GM18868 (cell line): ENCODE measurements around the gene PPP1R12A.
A peak's percentile ranks its signal among the peaks of the same experiment; 100 is the strongest.
"Not testable (repeated sequence)": the region's sequence is repeated elsewhere in the genome, so short reads cannot be mapped to it uniquely, and the experiment has no call there.

Source experiments
- ATAC-seq: cut with Tn5 transposase; IDR thresholded peaks from one replicate; pipeline ENCODE4 v1.9.1; 2021; ENCODE audit warnings: mild to moderate bottlenecking, moderate library complexity; ENCODE audit not compliant: unreplicated experiment

Gene PPP1R12A

DNA sequence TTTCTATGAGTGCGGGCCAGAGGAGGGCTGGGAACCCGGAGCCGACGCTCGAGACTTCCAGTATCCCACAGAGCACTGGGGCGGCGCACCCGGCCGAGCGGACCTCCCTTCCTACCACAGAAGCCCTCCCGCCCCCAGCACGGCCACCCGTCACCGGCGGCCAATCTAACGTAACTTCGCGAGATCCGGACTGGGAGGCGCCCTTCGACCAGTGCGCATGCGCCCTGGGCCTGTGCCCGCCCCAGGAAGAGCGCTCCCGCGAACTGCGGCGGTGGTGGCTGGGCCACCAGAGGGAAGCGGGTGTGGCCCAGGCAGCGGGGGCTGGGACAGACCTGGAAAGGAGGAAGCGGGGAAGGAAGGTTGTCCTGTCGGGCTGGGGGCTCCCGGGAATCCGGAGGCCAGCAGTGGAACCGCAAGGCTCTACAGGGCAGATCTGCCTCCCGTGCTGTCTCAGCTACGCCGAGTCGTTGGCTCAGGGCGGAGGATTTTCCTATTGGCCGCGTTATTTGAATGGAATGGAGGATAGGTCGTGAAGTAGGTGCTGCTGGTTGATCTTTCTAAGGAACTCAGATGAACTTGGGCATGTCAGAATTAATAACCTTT is at the start of gene PPP1R12A:
PPP1R12A (minus strand) TSS at position 77 of the 603 bp plus-strand sequence. CDS start 166 bp downstream, outside the sequence.
- ATAC-seq: peak; percentile 86

DNA sequence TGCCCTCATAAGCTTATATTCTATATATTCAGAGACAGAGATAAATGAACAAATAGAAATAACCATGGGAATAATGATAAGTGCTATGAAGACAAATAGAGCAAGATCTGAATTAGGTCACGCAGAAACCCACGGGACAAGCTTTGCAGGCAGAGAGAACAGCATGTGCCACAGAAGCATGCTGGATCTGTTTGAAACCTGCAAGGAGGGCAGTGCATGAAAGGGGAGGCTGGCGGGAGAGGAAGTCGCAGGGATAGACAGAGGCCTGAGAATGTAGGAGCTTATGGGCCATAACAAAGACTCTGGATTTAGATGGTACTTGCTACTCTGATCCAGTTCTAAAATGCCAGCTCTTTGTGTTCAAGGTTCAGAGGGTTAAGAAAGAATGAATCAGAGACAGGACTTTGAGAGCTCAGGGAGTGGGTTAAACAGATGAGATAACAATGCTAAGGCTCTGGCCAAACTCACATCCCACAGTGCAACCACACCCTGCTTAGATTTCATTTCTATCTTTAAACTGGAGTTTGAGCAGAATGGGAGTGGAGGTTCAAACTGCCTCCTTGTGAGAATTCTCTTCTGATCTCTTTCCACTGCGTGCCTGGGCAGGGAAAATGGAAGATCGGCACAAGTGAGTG is 49.2 kb upstream of the PPP1R12A start:
- ATAC-seq: no peak

DNA sequence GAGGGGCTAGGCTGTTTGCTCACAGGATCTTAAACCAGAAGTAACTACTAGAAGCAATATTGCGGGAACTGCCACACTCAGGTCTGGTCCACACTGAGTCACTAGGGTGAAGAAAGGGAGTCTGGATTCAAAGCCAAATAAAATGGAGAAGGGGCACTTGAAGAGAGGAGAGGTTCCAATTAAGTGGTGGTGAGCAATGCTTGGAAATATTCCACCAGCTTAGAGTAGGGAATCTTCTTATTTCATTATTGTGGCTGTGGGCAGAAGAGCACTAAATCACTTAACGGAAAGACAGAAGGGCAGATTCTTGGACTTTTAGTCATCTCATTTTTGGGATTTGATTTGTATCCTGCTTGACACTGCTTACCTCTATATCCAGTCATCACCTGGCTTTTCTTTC is 48.6 kb upstream of the PPP1R12A start:
- ATAC-seq: no peak

DNA sequence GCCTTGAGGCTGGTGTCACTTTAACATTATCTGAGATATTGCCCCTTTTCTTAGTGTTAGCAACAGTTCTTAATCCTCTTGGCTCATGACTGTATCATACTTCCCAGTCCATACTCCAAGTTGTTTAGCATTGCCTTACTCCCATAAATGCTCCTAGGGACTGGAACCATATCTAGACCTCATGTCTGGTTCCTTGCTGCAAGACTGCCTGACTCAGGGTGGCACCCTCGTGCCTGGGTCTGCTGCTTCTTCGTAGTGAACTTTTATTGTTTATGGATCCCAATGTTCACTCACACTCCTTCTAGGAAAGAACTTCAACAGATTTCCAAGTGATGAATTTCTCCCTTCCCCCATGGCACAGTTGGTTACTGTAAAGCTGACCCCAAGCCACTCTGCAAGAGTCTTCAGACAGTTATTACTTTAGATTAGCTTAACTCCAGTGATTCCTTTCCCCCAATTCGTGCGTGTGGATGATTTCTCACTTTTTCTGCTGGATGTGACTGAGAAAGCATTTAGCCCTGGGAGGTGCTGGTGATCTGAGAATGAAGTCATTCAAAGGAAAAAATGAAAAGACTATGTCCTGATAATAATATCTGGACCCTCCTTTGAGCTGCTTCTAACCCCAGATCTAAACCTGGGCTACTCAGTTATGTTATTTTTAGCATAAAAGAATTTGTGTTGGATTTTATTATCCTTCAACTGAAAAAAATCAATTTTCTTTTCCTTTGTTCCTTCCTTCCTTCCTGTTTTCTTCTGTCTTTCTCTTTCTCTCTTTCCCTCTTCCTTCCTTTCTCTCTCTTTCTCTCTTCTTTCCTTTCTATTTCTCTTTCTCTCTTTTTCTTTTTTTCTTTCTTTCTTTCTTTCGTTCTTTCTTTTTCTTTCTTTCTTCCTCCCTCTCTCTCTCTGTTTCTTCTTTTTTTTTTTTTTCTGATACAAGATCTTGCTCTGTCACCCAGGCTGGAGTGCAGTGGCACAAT is 47.5 kb upstream of the PPP1R12A start:
- ATAC-seq: no peak

DNA sequence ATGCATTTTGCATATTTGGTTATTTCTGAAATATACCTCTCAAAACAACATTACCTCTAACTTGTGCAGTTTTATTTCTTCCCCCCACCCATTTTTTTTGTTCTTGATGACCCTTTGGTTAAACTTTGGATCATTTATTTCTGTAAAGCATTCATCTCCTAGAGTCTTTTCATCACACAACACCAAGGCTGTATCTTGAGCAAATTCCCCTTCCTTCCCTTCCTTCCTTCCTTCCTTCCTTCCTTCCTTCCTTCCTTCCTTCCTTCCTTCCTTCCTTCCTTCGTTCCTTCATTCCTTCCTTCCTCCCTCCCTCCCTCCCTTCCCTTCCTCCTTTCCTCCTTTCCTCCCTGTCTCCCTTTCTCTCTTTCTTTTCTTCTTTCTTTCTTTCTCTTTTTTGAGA is 43.8 kb upstream of the PPP1R12A start:
- no peak for ATAC-seq

DNA sequence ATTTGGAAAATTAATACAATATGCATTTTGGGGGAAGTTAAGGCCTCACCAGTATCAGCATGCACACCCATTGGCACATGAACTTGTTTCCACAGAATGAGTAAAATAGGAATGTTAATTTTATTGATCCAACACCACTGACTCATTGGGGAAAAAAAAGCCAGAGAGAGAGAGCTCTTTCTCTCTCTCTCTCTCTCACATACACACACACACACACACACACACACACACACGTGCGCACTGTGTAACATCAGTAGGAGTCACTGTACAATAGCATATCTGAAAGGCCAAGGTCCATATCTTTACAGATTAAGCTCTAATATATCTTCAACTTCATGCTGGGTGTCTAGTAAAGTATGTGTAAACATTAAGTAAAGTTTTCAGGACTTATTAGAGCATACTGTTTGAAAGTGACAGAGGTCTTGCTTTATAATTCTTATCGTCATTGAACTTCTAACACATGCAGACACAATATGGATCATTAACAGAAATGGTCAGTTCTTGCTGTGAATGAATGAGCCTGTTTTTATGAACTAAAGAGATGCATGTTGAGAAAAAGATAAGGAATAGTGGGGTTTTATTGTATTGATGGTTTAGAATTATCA is 43.1 kb upstream of the PPP1R12A start:
- not testable (repeated sequence) for ATAC-seq

DNA sequence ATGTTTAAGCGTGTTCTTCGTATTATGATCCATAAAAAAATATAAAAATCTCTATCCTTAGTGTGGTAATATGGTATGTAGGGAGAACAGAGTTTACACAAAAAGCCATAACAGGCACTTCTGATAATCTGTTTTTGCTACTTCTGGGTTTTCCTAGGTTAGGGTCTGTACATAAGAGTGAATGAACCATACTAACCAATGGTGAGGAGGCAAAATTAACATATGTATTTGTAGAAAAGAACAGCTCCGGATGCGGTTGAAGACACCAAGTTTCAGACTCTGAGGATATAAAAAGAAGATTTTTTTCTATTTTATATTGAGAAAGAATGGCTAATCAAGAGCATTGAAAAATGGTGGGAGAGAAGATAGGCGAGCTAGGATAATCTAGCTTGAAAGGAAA is 40.2 kb upstream of the PPP1R12A start:
- ATAC-seq: no peak

DNA sequence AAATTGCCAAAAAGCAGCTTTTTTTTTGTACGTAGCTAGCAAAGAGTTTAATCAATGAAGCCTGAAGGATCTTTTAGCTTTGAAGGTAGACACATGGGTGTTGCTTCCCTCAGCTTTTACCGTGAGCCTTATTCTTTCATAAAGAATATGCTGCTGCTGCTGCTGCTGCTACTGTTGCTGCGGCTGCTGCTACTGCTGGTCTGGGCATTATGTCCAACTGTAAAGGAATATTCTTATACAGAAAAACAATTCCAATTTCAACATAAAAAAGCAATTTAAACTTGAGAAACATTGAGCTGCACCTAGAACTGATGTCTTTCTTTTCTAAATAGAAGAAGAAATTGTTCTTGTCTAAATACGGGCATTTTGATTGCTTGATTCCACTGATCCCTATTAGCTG is 38.9 kb upstream of the PPP1R12A start:
- no peak for ATAC-seq

DNA sequence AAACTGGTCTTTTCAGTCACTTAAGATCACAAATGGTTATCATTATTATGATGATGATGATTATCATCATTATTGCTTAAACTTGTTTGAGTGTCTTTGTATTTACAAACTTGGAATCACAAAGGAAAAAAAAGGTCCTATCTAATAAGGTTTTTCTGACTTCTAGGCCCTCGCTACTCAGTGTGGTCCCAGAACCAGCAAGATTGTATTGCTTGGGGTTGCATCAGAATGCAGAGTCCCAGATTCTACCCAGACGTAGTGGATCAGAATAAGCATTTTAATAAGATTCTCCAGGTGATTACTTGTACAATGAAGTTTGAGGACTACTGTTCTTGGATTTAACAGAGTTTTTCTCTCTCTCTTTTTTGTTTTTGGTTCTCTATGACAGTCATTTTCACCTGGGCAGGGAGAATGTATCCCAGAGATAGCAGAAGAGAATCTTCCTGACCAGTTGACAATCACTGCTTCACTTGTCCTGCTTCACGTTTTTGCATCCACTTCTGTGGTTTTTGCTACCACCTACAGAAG is 29.3 kb upstream of the PPP1R12A start:
- ATAC-seq: no peak

DNA sequence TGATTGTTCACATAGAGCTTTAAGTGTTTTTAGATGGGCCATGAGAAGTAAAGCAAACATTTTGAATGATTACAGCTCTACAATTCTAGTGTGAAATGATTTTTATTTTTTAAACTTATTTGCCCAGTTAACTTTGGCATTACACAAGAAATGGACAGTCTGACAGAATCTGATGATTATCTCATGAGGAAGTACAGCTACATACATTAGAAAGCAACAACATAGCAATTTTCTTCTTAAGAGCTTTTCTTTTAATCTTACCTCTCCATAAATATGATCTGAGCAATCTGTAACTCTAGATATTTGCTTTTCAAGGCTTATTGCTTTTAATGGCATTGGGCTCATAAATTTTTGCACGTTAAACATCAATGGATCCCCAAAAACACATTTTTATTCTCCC is 26.5 kb upstream of the PPP1R12A start:
- ATAC-seq: no peak

DNA sequence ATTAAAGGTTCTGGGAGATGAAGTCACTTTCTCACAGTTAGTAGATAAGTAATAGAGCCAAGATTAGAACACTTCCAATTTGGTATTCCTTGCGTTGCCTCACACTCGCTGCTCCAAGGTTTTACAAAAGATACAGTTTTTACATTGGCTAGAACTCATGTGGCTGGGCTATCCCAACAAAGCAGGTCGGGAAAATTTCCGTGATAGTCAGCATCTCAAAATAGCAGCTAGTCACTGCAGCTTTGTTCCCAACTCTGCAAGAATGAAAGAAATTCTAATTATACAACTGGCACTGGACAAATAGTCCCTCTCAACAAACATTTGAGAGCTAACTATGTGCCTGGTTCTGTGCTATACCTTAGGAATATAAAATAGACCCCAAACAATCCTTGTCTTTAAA is 24.6 kb upstream of the PPP1R12A start:
- ATAC-seq: no peak

DNA sequence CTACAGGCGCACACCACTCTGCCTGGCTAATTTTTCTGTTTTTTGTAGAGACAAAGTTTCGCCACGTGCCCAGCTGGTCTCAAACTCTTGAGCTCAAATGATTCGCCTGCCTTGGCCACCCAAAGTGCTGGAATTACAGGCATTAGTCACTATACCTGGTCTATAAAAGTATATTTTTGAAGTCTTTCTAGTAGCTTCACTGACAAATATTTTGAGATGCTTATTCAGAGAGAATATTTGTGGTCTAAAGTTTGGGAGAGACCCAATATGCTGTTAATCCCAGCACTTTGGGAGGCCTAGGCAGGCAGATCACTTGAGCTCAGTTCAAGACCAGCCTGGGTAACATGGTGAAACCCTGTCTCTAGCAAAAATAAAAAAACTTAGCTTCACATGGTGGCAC is 22.0 kb upstream of the PPP1R12A start:
- no peak for ATAC-seq

DNA sequence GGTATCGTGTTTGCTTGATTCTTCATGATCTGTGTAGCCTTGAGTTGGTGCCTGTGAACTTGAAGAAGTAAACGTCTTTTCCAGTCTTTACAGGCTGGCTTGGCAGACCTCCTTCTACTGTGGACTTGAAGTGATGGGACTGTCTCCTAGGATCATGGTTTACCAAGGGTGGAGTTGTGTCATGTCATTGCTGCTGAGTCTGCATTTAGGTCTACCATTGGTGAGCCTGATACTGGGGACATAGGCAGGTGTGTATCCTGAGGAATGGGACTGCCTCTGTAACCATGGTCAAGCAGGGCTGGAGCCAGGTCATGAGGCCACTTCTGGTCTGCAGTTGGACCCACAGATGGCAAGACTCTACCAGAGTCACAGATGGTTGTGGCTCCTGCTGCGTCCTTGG is 20.7 kb upstream of the PPP1R12A start:
- ATAC-seq: no peak

DNA sequence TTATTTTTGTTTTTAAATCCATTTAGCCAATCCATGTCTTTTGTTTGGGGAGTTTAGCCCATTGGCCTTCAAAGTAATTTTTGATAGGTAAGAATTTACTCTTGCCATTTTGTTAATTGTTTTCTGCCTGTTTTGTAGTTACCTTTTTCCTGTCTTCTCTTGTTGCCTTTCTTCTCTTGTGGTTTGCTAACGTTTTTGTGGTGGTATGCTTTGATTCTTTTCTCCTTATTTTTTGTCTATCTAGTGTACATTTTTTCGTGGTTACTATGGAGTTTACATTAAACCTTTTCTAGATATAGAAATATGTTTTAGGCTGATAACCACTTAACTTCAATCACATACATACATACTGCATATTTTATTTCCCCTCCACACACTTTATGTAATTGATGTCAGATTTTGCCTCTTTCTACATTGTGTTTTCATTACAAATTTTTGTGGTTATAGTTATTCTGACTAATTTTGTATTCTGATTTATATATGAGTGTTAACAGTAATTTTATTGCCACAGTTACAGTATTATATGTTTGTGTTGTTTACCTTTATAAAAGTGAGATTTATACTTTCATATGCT is 19.2 kb upstream of the PPP1R12A start:
- ATAC-seq: no peak

DNA sequence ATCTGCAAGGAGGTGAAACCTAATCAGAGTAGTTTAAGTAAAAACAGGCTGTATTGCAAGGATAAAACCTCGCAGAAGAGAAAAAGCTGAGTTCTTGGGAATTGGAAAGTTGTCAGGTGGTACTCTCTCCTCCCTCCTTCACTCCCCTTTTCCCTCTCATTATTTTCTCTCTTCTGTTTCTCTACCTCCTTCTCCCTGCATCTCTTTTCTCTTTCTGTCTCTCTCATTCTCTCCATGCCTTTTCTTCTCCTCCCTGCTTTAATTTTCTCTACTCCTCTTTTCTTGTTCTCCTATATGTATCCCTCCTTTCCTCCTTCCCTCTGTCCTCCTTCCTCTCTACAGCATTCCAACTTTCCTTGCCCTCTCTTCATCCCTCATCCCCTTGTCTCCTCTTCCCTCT is 14.2 kb upstream of the PPP1R12A start:
- no peak for ATAC-seq

DNA sequence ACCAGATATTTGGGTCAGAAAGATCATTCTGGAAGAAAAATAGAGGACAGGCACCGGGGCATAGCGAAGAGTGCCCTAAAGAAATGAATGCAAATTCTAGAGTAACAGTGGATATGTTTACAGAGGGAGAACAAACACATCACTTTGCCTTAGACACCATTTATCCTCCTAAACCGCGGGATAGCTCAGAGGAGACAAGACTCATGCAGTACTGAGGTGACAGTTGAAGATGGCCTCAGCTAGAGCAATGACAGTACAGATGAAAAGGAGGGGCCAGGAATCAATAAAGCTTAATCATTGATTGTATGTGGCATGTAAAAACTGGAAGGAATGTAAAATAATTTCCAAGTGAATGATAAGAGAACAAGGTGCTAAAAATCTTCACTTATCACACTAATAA is 10.5 kb upstream of the PPP1R12A start:
- ATAC-seq: no peak

DNA sequence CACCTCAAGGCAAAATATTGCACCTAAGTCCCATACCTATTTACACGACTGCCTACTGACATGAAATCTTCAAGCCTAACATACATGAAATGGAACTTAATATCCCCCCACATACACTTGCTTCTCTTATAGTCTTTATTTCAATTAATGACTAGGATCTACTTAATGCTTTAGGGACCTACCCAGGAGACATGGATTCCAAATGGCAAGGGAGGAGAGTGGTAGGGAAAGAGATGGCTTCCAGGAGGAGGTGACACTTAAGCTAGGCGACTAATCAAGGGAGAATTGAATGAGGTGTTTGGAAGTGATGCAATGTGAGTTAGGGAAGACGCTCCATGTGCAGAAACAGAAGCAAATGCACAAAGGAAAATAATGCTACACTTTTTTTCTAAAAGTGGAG is 9.7 kb upstream of the PPP1R12A start:
- ATAC-seq: no peak

DNA sequence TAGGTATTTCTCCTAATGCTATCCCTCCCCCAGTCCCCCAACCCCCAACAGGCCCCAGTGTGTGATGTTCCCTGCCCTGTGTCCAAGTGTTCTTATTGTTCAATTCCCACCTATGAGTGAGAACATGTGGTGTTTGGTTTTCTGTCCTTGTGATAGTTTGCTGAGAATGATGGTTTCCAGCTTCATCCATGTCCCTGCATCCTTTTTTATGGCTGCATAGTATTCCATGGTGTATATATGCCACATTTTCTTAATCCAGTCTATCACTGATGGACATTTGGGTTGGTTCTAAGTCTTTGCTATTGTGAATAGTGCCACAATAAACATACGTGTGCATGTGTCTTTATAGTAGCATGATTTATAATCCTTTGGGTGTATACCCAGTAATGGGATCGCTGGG is 7.9 kb upstream of the PPP1R12A start:
- not testable (repeated sequence) for ATAC-seq

DNA sequence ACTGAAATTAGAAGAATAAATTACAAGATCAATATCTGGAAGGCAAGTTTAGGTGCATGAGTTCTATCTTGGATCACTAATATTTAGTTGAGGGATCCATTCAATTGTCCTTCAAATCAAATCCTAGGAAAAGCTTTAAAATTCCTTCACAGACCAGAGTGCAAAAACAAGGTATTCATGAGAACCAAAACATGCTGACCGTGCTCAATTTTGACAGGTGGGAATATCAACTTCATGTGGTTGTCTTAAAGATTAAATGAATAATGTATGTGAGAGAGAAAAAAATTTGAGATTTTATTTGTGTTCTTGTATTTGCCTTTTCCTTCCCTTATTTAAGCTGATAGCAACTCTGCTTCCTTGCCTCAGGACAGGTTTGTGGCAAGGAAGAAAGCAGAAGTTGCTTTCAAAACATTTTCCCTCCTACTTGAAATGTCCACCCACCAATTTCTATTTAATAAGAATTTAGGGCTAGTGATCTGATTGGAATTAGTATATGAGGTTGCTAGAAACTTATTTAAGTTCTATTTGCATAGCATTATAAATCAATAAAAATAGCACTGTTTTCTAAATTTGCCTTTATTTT is 4.9 kb upstream of the PPP1R12A start:
- no peak for ATAC-seq

DNA sequence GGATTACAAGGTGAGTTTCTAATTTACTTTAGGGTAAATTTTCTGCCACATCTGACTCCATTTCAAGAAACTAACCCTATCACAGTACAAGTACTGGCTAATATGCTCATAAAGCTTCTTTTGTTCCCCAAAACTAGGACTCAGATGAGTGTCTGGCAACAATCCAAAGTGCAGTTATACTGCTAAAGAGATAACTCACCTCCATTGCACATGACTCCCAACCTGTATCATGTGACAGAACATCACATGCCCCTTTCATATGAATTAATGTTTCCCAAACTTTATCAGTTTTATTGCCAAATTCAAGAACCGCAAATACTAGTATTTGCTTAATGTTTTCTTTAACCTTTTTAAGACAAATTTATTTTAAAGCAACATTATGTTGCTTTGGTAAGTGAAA is 3.9 kb upstream of the PPP1R12A start:
- no peak for ATAC-seq
